Measurements from ENCODE around the gene NRL. TPM values are rescaled to one million over a fixed set of nuclear protein-coding genes. Genes with fewer than 3 reads are reported as not detected.

Gene NRL
- total RNA-seq, 1 donor from 2014 or later: 2.3 TPM

DNA sequence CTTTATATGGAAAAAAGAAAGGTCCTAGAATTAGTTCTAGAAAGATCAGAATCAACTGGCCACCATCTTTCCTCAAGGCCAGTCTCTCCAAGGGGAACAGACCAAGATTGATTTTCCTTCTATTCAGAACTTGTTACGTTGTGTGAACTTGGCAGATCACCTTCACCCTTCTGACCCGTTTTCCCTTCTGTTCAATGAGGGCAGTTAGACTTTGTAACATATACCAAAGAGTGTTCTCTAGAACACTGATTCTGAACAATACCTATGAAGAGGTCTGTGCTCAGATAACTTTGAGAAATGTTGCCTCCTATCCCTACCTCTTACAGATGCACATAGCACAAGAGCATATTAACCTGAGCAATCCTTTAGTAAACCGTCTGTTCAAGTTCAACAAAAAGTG lies 31.3 kb downstream of the NRL start:
- TF ChIP-seq, protein P1, sequence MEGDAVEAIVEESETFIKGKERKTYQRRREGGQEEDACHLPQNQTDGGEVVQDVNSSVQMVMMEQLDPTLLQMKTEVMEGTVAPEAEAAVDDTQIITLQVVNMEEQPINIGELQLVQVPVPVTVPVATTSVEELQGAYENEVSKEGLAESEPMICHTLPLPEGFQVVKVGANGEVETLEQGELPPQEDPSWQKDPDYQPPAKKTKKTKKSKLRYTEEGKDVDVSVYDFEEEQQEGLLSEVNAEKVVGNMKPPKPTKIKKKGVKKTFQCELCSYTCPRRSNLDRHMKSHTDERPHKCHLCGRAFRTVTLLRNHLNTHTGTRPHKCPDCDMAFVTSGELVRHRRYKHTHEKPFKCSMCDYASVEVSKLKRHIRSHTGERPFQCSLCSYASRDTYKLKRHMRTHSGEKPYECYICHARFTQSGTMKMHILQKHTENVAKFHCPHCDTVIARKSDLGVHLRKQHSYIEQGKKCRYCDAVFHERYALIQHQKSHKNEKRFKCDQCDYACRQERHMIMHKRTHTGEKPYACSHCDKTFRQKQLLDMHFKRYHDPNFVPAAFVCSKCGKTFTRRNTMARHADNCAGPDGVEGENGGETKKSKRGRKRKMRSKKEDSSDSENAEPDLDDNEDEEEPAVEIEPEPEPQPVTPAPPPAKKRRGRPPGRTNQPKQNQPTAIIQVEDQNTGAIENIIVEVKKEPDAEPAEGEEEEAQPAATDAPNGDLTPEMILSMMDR (IDR thresholded peaks at IDR 0.05; ENCODE audit: unreplicated experiment): no peak
- Mint-ChIP-seq H3K9me3 (ENCODE audit: low read depth) (no peaks in the 10 kb centered on the region), H3K36me3 (ENCODE audit: insufficient read depth) (no peaks in the 10 kb centered on the region), H3K27me3 (peaks cover 58% of the 10 kb centered on the region), H3K4me3 (ENCODE audit: low read depth) (no peak overlapping the region), H3K27ac (no peak overlapping the region), H3K4me1 (ENCODE audit: low read depth) (peaks cover 6% of the 10 kb centered on the region)
- no peak for DNase-seq (ENCODE audit: low spot score, unreplicated experiment)

DNA sequence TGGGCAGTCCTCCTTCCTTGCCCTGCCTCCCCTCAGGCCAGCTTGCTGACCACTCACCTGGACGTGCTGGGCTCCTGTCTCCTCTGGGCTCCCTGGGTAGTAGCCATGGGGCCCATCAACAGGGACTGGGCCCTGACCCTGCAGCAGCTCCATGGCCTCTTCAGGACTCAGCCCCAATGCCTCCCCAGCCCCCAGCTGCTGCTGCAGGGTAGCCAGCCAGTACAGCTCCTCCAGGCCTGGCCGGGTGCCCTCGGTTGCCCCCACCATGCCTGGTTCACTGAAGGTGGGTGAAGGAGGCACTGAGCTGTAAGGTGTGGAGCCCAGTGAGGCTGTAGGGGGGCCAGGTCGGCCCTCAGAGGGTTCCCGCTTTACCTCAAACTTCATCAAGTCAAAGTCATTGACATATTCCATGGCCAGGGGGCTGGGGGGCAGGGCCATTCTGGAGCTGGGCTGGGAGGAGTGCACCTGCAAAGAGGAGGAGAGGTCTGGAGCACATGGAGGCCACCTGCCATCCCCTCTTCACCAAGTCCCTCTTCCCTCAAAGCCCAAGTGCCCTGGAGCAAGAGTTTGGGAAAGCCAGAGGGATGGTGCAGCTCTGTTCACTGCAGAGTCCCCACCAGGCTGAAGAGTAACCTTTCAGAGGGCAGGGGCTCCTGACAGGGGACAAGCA lies 32.2 kb downstream of the NRL start:
- no peak for DNase-seq (ENCODE audit: low spot score, unreplicated experiment)
- H3K27ac Mint-ChIP-seq: no peak overlapping the region
- no peaks in the 10 kb centered on the region for H3K9me3 Mint-ChIP-seq (ENCODE audit: low read depth)
- no peaks in the 10 kb centered on the region for H3K36me3 Mint-ChIP-seq (ENCODE audit: insufficient read depth)
- H3K27me3 Mint-ChIP-seq: peaks cover 58% of the 10 kb centered on the region
- H3K4me3 Mint-ChIP-seq (ENCODE audit: low read depth): peak overlapping the region; percentile 76
- TF ChIP-seq, protein P1 (IDR thresholded peaks at IDR 0.05; ENCODE audit: unreplicated experiment): no peak
- peaks cover 6% of the 10 kb centered on the region for H3K4me1 Mint-ChIP-seq (ENCODE audit: low read depth)

DNA sequence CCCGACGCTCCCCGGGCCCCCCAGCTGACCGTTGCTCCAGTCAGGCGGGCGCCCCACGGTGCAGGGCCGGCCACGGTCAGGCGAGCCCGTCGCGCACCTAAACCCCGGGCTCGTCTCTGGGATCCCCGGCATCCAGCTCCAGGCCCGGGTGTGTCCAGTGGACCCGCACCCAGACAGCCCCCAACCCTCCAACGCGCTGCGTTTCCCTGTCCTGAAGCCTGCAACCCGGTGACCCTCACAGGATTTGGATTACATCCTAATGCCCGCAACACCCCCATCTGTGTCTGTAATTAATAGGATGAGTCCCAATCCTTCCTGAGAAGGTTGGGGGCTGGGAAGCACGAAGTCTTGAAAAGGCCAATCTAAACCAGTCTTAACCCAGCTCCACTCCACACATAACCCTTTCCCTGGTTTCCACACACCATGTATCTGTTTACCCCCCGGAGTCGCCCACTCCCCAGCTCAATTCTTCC lies 33.0 kb downstream of the NRL start:
- Mint-ChIP-seq H3K36me3 (ENCODE audit: insufficient read depth) (no peaks in the 10 kb centered on the region), H3K4me1 (ENCODE audit: low read depth) (peaks cover 6% of the 10 kb centered on the region), H3K4me3 (ENCODE audit: low read depth) (peak overlapping the region; percentile 76), H3K27ac (peak overlapping the region; percentile 75), H3K27me3 (peaks cover 53% of the 10 kb centered on the region), H3K9me3 (ENCODE audit: low read depth) (no peaks in the 10 kb centered on the region)
- TF ChIP-seq, protein P1 (IDR thresholded peaks at IDR 0.05; ENCODE audit: unreplicated experiment): no peak
- DNase-seq (ENCODE audit: low spot score, unreplicated experiment): no peak

DNA sequence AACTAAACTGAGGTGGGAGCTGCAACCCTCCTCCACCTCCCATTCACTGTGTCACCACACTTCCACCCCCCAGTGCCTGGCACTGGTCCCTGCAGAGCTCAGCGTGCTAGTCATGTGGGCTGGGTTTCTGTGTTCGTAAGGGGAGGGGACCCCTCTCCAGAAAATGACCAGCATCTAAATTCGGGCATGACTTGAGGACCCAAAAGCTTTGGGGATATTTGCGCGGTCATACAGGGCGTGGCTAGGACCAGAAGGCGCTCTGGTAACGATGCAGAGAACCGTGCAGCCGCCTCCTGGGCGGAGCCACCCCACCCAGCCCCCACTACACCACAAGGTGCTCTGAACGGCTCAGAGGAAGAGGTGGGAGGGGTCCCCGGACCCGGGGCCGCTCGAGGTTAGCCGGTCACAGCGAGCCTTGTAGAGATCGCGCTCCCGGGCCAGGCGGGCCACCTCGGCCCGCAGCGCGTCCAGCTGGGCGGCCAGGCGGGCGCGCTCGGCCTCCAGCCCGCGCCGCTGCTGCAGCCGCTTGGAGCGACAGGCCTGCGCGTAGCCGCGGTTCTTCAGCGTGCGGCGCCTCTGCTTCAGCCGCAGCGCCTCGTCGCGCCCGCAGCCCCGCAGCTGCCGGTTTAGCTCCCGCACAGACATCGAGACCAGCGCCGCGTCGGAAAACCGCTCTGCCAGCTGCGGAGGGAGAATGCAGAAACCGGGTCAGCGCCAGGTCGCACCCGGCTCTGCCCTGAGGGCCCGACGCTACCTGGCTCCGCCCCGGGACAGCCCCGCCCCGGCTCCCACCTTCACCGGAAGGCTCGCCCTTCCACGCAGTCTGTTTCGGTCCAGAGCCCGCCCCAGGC lies 33.6 kb downstream of the NRL start:
- no peaks in the 10 kb centered on the region for H3K36me3 Mint-ChIP-seq (ENCODE audit: insufficient read depth)
- TF ChIP-seq, protein P1 (IDR thresholded peaks at IDR 0.05; ENCODE audit: unreplicated experiment): no peak
- peak overlapping the region; percentile 76 for H3K4me3 Mint-ChIP-seq (ENCODE audit: low read depth)
- peaks cover 51% of the 10 kb centered on the region for H3K27me3 Mint-ChIP-seq
- H3K4me1 Mint-ChIP-seq (ENCODE audit: low read depth): peaks cover 6% of the 10 kb centered on the region
- no peak overlapping the region for H3K27ac Mint-ChIP-seq
- no peaks in the 10 kb centered on the region for H3K9me3 Mint-ChIP-seq (ENCODE audit: low read depth)
- DNase-seq (ENCODE audit: low spot score, unreplicated experiment): peak; percentile 29

DNA sequence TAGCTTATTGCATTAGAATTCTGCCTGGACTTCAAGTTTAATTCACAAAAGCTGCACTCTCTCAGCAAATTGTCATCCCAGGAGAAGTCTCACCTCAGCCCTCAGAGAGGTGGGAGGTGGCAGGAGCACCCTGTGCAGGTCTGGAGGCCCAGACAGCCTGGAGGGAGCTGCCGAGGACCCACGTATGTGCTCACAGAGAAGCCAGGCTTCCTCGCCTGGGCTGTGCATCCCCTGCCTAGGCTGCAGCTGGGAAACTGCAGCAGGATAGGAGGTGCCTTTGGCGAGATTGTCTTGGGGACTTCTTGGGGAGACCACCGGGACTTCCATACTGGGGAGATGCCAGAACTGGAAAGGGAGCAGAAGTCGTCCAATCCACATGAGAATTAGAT lies 34.6 kb downstream of the NRL start:
- Mint-ChIP-seq H3K27me3 (peaks cover 48% of the 10 kb centered on the region), H3K9me3 (ENCODE audit: low read depth) (no peaks in the 10 kb centered on the region), H3K27ac (no peak overlapping the region), H3K36me3 (ENCODE audit: insufficient read depth) (no peaks in the 10 kb centered on the region), H3K4me3 (ENCODE audit: low read depth) (peak overlapping the region; percentile 76), H3K4me1 (ENCODE audit: low read depth) (peaks cover 6% of the 10 kb centered on the region)
- TF ChIP-seq, protein P1 (IDR thresholded peaks at IDR 0.05; ENCODE audit: unreplicated experiment): no peak
- DNase-seq (ENCODE audit: low spot score, unreplicated experiment): no peak
